HepG2 (cell line): Measurements from ENCODE around the gene THAP5. TPM values are rescaled to one million over a fixed set of nuclear protein-coding genes. Genes with fewer than 3 reads are reported as not detected.

Experiments used
- ATAC-seq: fragments of 200-7000 bp; cut with Tn5 transposase; 3 replicates; pipeline ENCODE4 v1.9.1; 2020; ENCODE audit warnings: mild to moderate bottlenecking, moderate library complexity
- BruUV-seq: library from RNA; stranded (reverse); fragments of 400-500 nt; replicated peaks from 2 replicates; lab custom pipeline; 2021; lab: Mats Ljungman, UMichigan
- CTCF ChIA-PET: fragments of 300-600 bp; formaldehyde crosslinking; extraction: SDS; loops from one replicate; lab custom pipeline; 2021; ENCODE audit warnings: low total read pairs, inconsistent platforms, low intra/inter-chr PET ratio; lab: Yijun Ruan, JAX
- POLR2A ChIA-PET: fragments of 350-600 bp; sonication (Branson Sonifier 250); formaldehyde crosslinking; loops from one replicate; lab custom pipeline; 2020; ENCODE audit warnings: antibody characterized with exemption, inconsistent platforms; lab: Yijun Ruan, JAX
- DNase-seq: peaks from one replicate; pipeline ENCODE4 v3.0.0-alpha.2; 2015; ENCODE audit warnings: low spot score
- FAIRE-seq: peaks from 3 replicates; lab custom pipeline; 2011; peaks lifted over from hg19 to GRCh38; lab: Jason Lieb, UNC
- H2AFZ ChIP-seq: one replicate; pipeline ENCODE4 v1.6.1; 2011; ENCODE audit warnings: low read length, inconsistent platforms
- H3K27ac ChIP-seq: fragments of 300-600 bp; 3 replicates; pipeline ENCODE4 v1.8.0; 2011; ENCODE audit warnings: mixed run types, mild to moderate bottlenecking, mixed read lengths, low read length, inconsistent platforms; ENCODE audit not compliant: insufficient read depth; ENCODE audit errors: extremely low read length
- H3K27me3 ChIP-seq, 2 experiments: fragments of 200-600 bp in 1 of 2; 2 replicates in 1 of 2; 3 replicates in 1 of 2; pipeline versions ENCODE4 v1.6.0 to v1.8.0; 2011; ENCODE audit warnings: low read length in 2 of 2, mild to moderate bottlenecking in 2 of 2, moderate library complexity in 2 of 2, inconsistent platforms in 1 of 2; ENCODE audit not compliant: insufficient read depth in 2 of 2, control insufficient read depth in 1 of 2
- H3K36me3 ChIP-seq, 2 experiments: fragments of 200-600 bp in 1 of 2; replicated peaks in 1 of 2; 2 replicates in 1 of 2; 3 replicates in 1 of 2; pipeline versions ENCODE4 v1.5.1 to v1.8.0; 2011; ENCODE audit warnings: low read length in 2 of 2, inconsistent platforms in 1 of 2; ENCODE audit not compliant: insufficient read depth in 2 of 2, control insufficient read depth in 1 of 2
- H3K4me1 ChIP-seq: 2 replicates; pipeline ENCODE4 v1.5.1; 2012; ENCODE audit warnings: low read length, inconsistent platforms; ENCODE audit not compliant: insufficient read depth
- H3K4me2 ChIP-seq: 2 replicates; pipeline ENCODE4 v1.6.0; 2011; ENCODE audit warnings: low read depth, low read length, inconsistent platforms
- H3K4me3 ChIP-seq, 3 experiments: fragments of 200-600 bp in 1 of 3; sonication (generic), shearing (Covaris generic) in 1 of 3; replicated peaks in 1 of 3; 2 replicates each; pipeline ENCODE4 v1.5.1; 2011 to 2016; ENCODE audit warnings: low read length in 3 of 3, inconsistent platforms in 2 of 3, low read depth in 2 of 3, mild to moderate bottlenecking in 2 of 3, control low read depth in 1 of 3, mixed read lengths in 1 of 3; ENCODE audit not compliant: insufficient read depth in 1 of 3
- H3K79me2 ChIP-seq: one replicate; pipeline ENCODE4 v1.6.1; 2011; ENCODE audit warnings: low read length, inconsistent platforms; ENCODE audit not compliant: insufficient read depth
- H3K9ac ChIP-seq: 2 replicates; pipeline ENCODE4 v1.6.0; 2011; ENCODE audit warnings: mild to moderate bottlenecking, low read depth, low read length, inconsistent platforms; ENCODE audit not compliant: insufficient read depth
- H3K9me3 ChIP-seq: 2 replicates; pipeline ENCODE4 v1.5.1; 2012; ENCODE audit warnings: mild to moderate bottlenecking, low read length
- H4K20me1 ChIP-seq: 2 replicates; pipeline ENCODE4 v1.6.0; 2011; ENCODE audit warnings: inconsistent platforms, mild to moderate bottlenecking, low read length, moderate library complexity; ENCODE audit not compliant: insufficient read depth
- CAMTA2 ChIP-seq: sonication (generic); formaldehyde crosslinking; IDR thresholded peaks from 2 replicates; pipeline ENCODE4 v1.4.0; 2020; ENCODE audit warnings: mild to moderate bottlenecking, missing genetic modification reagents, borderline replicate concordance
- MTF1 ChIP-seq: sonication (generic); formaldehyde crosslinking; IDR thresholded peaks from 2 replicates; pipeline ENCODE4 v1.5.0; 2020; ENCODE audit warnings: missing genetic modification reagents
- PCBP2 ChIP-seq: fragments of 200-400 bp; formaldehyde crosslinking; optimal IDR thresholded peaks from 2 replicates; pipeline ENCODE3; 2018; ENCODE audit warnings: low read length, low read depth; ENCODE audit not compliant: poor library complexity, severe bottlenecking
- TRIM24 ChIP-seq: sonication (generic); formaldehyde crosslinking; IDR thresholded peaks from 2 replicates; pipeline ENCODE4 v1.8.0; 2022; ENCODE audit warnings: mild to moderate bottlenecking, missing genetic modification reagents
- ZNF383 ChIP-seq: sonication (generic); formaldehyde crosslinking; IDR thresholded peaks from 2 replicates; pipeline ENCODE4 v1.4.0; 2020; ENCODE audit warnings: missing genetic modification reagents, mild to moderate bottlenecking, borderline replicate concordance
- WGBS: methylation state at CpG from one replicate; pipeline ENCODE4 v1.1.6; 2017; ENCODE audit warnings: low lambda C conversion rate; 5-methylcytosine and 5-hydroxymethylcytosine counted together
- in situ Hi-C: cut with HindIII; loops from 2 replicates; pipeline ENCODE4 v1.10.0; 2017; ENCODE audit warnings: low pct_unique_long_range_greater_than_20kb; ENCODE audit not compliant: extremely low pct_ligation_motif_present
- intact Hi-C: fragments of 100-400 bp; cut with micrococcal nuclease; formaldehyde crosslinking; loops from one replicate; pipeline ENCODE4 v1.10.0; 2022; ENCODE audit not compliant: unreplicated experiment
- polyA plus RNA-seq, 8 experiments: library from polyadenylated mRNA; depleted of rRNA in 3 of 8; stranded (reverse) in 7 of 8; unstranded in 1 of 8; fragments of >200 nt; fragmentation: Illumina TruSeq in 4 of 8; extraction: Trizol in 4 of 8; gene quantifications; 2 replicates each; pipeline versions ENCODE4 v1.2.1 to v1.2.3, GENCODE V29; 2011 to 2016; ENCODE audit warnings: low read depth in 4 of 8, missing spikeins in 1 of 8, mixed read lengths in 1 of 8; ENCODE audit not compliant: insufficient read depth in 1 of 8
- total RNA-seq, 5 experiments: library from RNA; depleted of rRNA; stranded (reverse); fragments of >200 nt; fragmentation: Illumina TruSeq; extraction: Trizol; gene quantifications; 2 replicates each; pipeline ENCODE4 v1.2.3, GENCODE V29; 2016; ENCODE audit warnings: low read depth in 1 of 5
- TF ChIP-seq, protein P1 (sequence below): IDR thresholded peaks from 2 replicates; pipeline ENCODE4 v1.6.1; 2016
- TF ChIP-seq, protein P2 (sequence below): IDR thresholded peaks from 2 replicates; pipeline ENCODE4 v1.6.1; 2016; ENCODE audit warnings: low read depth, missing genetic modification reagents, missing compliant biosample characterization

THAP5 gene
- total and polyA plus RNA-seq, 2 of the 13 experiments (the other 11 are each of a cell fraction or from before 2014, with no cell fraction given): 3.6 to 11.8 TPM

DNA sequence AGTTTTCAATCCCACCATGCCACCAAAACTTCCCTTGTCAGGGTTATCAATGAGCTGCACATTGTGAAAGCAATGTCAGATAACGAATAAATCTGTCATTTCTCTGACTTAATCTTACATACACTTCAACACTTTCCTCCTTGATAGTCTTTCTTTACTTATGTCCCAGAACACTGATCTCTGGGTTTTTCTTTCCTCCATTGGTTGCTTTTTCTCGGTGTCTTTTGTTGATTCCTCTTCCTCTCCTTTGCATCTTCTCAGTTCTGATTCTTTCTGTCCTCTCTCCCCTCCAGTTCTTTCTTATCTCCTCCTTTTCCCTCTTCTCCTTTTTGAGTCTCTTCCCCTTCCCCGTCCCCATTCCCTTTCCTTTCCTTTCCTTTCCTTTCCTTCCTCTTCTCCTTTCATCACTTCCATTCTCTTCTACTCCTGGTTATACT is 16.8 kb upstream of the THAP5 start:
- intact Hi-C loops: no loop called here
- no peak for ATAC-seq
- no TSS peak for BruUV-seq
- no peaks in the 10 kb centered on the region for H3K79me2 ChIP-seq
- H3K36me3 ChIP-seq: no peaks in the 10 kb centered on the region
- H3K9me3 ChIP-seq: no peaks in the 10 kb centered on the region
- no peak overlapping the region for H2AFZ ChIP-seq
- in situ Hi-C loops: no loop called here
- no peak for DNase-seq
- H3K4me2 ChIP-seq: no peak overlapping the region
- H3K4me3 ChIP-seq: no peak overlapping the region
- no peaks in the 10 kb centered on the region for H4K20me1 ChIP-seq
- H3K27me3 ChIP-seq: no peaks in the 10 kb centered on the region
- H3K27ac ChIP-seq: no peak overlapping the region
- peaks cover 22% of the 10 kb centered on the region for H3K4me1 ChIP-seq
- no peak overlapping the region for H3K9ac ChIP-seq
- TF ChIP-seq MTF1 (CRISPR knock-in tag): no peak
- no peak for TF ChIP-seq ZNF383 (CRISPR knock-in tag)
- TF ChIP-seq, protein P1, sequence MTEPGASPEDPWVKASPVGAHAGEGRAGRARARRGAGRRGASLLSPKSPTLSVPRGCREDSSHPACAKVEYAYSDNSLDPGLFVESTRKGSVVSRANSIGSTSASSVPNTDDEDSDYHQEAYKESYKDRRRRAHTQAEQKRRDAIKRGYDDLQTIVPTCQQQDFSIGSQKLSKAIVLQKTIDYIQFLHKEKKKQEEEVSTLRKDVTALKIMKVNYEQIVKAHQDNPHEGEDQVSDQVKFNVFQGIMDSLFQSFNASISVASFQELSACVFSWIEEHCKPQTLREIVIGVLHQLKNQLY: no peak
- TF ChIP-seq TRIM24 (CRISPR knock-in tag): no peak
- POLR2A ChIA-PET: no interaction called here
- CTCF ChIA-PET: no interaction called here
- FAIRE-seq: no peak
- 2% methylated on average over 3 of the region's 3 CpGs for WGBS

DNA sequence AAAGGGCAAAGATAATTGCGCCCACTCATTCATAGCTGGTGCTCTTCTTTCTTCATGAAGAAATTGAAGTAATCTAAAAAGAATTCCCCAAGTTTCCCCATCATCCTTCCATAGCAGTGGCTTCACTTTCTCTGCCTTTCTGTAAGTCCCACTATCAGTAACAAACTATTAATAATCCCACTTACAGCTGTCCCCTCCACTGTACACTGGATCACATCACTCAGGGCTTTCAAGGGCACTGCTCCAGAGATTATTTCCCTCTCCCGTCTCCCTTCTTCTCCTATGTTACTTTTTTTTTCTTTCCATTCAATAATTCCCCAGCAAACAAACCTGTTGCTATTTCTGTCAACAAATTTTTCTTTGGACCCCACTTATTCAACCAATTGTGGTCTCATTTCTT is 16.3 kb upstream of the THAP5 start:
- intact Hi-C loops: no loop called here
- no peaks in the 10 kb centered on the region for H3K9me3 ChIP-seq
- H3K4me2 ChIP-seq: no peak overlapping the region
- no TSS peak for BruUV-seq
- H3K9ac ChIP-seq: no peak overlapping the region
- no peaks in the 10 kb centered on the region for H3K36me3 ChIP-seq
- no peaks in the 10 kb centered on the region for H4K20me1 ChIP-seq
- no peak overlapping the region for H3K4me3 ChIP-seq
- WGBS: 65% methylated on average over 2 of the region's 2 CpGs
- in situ Hi-C loops: no loop called here
- DNase-seq (no peak), ATAC-seq (no peak), FAIRE-seq (no peak)
- H3K27ac ChIP-seq: no peak overlapping the region
- no peaks in the 10 kb centered on the region for H3K27me3 ChIP-seq
- H3K4me1 ChIP-seq: peaks cover 24% of the 10 kb centered on the region
- ChIA-PET POLR2A (no interaction called here), CTCF (no interaction called here)
- TF ChIP-seq, protein P2, sequence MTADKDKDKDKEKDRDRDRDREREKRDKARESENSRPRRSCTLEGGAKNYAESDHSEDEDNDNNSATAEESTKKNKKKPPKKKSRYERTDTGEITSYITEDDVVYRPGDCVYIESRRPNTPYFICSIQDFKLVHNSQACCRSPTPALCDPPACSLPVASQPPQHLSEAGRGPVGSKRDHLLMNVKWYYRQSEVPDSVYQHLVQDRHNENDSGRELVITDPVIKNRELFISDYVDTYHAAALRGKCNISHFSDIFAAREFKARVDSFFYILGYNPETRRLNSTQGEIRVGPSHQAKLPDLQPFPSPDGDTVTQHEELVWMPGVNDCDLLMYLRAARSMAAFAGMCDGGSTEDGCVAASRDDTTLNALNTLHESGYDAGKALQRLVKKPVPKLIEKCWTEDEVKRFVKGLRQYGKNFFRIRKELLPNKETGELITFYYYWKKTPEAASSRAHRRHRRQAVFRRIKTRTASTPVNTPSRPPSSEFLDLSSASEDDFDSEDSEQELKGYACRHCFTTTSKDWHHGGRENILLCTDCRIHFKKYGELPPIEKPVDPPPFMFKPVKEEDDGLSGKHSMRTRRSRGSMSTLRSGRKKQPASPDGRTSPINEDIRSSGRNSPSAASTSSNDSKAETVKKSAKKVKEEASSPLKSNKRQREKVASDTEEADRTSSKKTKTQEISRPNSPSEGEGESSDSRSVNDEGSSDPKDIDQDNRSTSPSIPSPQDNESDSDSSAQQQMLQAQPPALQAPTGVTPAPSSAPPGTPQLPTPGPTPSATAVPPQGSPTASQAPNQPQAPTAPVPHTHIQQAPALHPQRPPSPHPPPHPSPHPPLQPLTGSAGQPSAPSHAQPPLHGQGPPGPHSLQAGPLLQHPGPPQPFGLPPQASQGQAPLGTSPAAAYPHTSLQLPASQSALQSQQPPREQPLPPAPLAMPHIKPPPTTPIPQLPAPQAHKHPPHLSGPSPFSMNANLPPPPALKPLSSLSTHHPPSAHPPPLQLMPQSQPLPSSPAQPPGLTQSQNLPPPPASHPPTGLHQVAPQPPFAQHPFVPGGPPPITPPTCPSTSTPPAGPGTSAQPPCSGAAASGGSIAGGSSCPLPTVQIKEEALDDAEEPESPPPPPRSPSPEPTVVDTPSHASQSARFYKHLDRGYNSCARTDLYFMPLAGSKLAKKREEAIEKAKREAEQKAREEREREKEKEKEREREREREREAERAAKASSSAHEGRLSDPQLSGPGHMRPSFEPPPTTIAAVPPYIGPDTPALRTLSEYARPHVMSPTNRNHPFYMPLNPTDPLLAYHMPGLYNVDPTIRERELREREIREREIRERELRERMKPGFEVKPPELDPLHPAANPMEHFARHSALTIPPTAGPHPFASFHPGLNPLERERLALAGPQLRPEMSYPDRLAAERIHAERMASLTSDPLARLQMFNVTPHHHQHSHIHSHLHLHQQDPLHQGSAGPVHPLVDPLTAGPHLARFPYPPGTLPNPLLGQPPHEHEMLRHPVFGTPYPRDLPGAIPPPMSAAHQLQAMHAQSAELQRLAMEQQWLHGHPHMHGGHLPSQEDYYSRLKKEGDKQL (CRISPR knock-in tag): no peak
- TF ChIP-seq CAMTA2 (CRISPR knock-in tag) (no peak), PCBP2 (no peak)
- H2AFZ ChIP-seq: no peak overlapping the region
- H3K79me2 ChIP-seq: no peaks in the 10 kb centered on the region
